LHCN-M2 (cell line): Measurements from ENCODE around the gene SCAND1. TPM values are rescaled to one million over a fixed set of nuclear protein-coding genes. Genes with fewer than 3 reads are reported as not detected.

Experiments used
- DNase-seq: peaks from one replicate; pipeline ENCODE4 v3.0.0-alpha.2; 2012; ENCODE audit warnings: low read depth
- total RNA-seq: library from RNA; depleted of rRNA; stranded (reverse); fragments of >200 nt; gene quantifications from 2 replicates; pipeline ENCODE4 v1.2.3, GENCODE V29; 2014; rRNA removed

The SCAND1 gene
- total RNA-seq, 1 experiment from 2014 or later: 125 TPM

DNA sequence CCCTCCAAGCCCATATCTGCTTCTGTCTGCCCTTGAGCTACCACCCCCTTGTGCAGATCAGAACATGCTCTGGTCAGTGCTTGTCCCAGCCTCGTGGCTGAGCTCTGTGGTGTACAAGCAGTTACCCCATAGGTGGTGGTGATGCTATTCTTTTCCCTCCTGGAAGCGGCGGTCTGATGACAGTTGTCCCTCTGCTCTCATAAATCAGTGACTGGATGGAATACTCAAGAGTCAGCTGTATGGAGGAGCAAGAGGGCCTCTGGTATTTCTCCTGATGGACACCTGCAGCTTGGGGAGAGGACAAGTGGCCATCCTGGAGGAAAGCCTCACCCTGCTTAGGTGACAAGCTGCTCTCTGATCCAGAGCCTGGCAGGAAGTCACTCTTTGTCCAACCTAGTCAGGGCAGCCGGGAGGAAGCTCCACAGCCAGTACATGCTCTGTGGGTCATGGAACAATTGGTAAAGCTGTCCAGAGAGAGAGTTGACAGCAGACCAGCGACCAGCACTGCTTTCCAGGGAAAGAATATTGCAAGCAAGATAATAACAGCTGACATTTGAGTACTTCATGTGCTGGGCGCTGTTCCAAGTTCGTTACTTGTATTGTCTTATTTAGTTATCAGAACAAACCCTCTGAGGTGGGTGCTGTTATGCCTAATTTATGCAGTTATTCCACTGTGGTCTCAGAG is 47.1 kb downstream of the SCAND1 start:
- no peak for DNase-seq

- no peak for DNase-seq
Observed at GRCh38 chr20:35904982-35905663, 49.2 kb downstream of the SCAND1 start.

DNA sequence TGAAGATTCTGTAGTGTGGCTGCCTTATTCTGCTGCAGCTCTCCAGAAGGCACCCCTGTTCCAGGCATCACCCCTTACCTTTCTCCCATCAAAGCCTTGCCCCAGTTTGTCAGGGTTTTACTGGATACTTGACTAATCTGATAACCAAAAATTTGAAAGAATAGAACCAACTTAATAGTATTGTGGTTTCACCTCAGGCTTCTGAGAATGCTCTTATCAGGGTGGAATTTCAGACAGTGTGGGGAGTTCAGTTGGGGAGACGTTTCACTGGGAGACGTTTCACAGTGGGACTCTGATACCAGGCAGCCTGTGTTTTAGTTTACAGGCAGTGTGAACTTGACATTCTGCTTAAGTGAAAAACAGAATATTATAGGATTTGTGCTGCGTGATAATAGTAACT is 50.5 kb downstream of the SCAND1 start:
- DNase-seq: no peak

Other genes starting within 250 kb of the SCAND1 start
- gene RBM39, start 212.2 kb downstream of the SCAND1 start, total RNA-seq: 195 and 210 TPM in 2 replicates
- 22.0 and 22.7 TPM in 2 replicates for gene PHF20, start 182.5 kb downstream of the SCAND1 start, total RNA-seq
- 1.4 TPM in 2 replicates for gene CNBD2, start 14.1 kb upstream of the SCAND1 start, total RNA-seq
- gene EPB41L1, start 200.2 kb upstream of the SCAND1 start, total RNA-seq: 12.1 and 12.8 TPM in 2 replicates